Neural cell (in vitro differentiated cells): ENCODE measurements around the gene RAB6A. TPM values are rescaled to one million over a fixed set of nuclear protein-coding genes. Genes with fewer than 3 reads are reported as not detected.

Experiments
- H2AFZ ChIP-seq: fragments of 200-600, 300-800 bp; sonication (generic), shearing (Covaris generic); 2 replicates; pipeline ENCODE4 v1.6.0; 2014; ENCODE audit warnings: low read depth, mild to moderate bottlenecking, antibody characterized with exemption, low read length, moderate library complexity
- H3F3A ChIP-seq: fragments of 200-600 bp; shearing (Covaris generic); 2 replicates; pipeline ENCODE4 v1.6.1; 2016; ENCODE audit warnings: mild to moderate bottlenecking, moderate library complexity, mixed read lengths, antibody characterized with exemption, low read length; ENCODE audit not compliant: insufficient read depth, poor library complexity, severe bottlenecking
- H3K27ac ChIP-seq: fragments of 200-600, 300-800 bp; sonication (generic), shearing (Covaris generic); 2 replicates; pipeline ENCODE4 v1.5.1; 2014; ENCODE audit warnings: mild to moderate bottlenecking, low read length, moderate library complexity
- H3K27me3 ChIP-seq: fragments of 300-800, 200-600 bp; sonication (generic), shearing (Covaris generic); 2 replicates; pipeline ENCODE4 v1.6.0; 2014; ENCODE audit warnings: mild to moderate bottlenecking, low read depth, low read length, moderate library complexity; ENCODE audit not compliant: insufficient read depth
- H3K36me3 ChIP-seq: fragments of 300-800, 200-600 bp; sonication (generic), shearing (Covaris generic); 2 replicates; pipeline ENCODE4 v1.5.1; 2014; ENCODE audit warnings: mild to moderate bottlenecking, antibody characterized with exemption, low read length, moderate library complexity; ENCODE audit not compliant: insufficient read depth
- H3K4me2 ChIP-seq: fragments of 300-800, 200-600 bp; sonication (generic), shearing (Covaris generic); 2 replicates; pipeline ENCODE4 v1.6.0; 2014; ENCODE audit warnings: mild to moderate bottlenecking, low read length
- H3K4me3 ChIP-seq: fragments of 300-800, 200-600 bp; sonication (generic), shearing (Covaris generic); 2 replicates; pipeline ENCODE4 v1.5.1; 2014; ENCODE audit warnings: mild to moderate bottlenecking, low read length, moderate library complexity
- H3K79me2 ChIP-seq: fragments of 200-600 bp; shearing (Covaris generic); replicated peaks from 2 replicates; pipeline ENCODE4 v1.6.0; 2014; ENCODE audit warnings: mild to moderate bottlenecking, low read length, moderate library complexity; ENCODE audit not compliant: insufficient read depth
- H3K9ac ChIP-seq: fragments of 300-800, 200-600 bp; sonication (generic), shearing (Covaris generic); 2 replicates; pipeline ENCODE4 v1.6.1; 2016; ENCODE audit warnings: mild to moderate bottlenecking, low read length, mixed read lengths
- H3K9me2 ChIP-seq: fragments of 200-600 bp; shearing (Covaris generic); 2 replicates; pipeline ENCODE4 v1.6.1; 2016; ENCODE audit warnings: mild to moderate bottlenecking, low read length, mixed read lengths; ENCODE audit not compliant: insufficient read depth
- H3K9me3 ChIP-seq: fragments of 200-600, 300-800 bp; sonication (generic), shearing (Covaris generic); 2 replicates; pipeline ENCODE4 v1.6.1; 2016; ENCODE audit warnings: mild to moderate bottlenecking, mixed run types, low read length, moderate library complexity, mixed read lengths
- H4K20me1 ChIP-seq: fragments of 200-600 bp; shearing (Covaris generic); 2 replicates; pipeline ENCODE4 v1.6.1; 2016; ENCODE audit warnings: mild to moderate bottlenecking, mixed run types; ENCODE audit not compliant: insufficient read depth
- EP300 ChIP-seq: fragments of 450-650 bp; conservative IDR thresholded peaks from 2 replicates; pipeline ENCODE4 v1.6.1; 2014; ENCODE audit warnings: antibody characterized with exemption, mild to moderate bottlenecking, moderate library complexity; ENCODE audit not compliant: poor library complexity, severe bottlenecking
- EZH2 ChIP-seq: fragments of 200-600, 300-800 bp; shearing (Covaris generic), sonication (generic); IDR thresholded peaks from 2 replicates; pipeline ENCODE4 v1.6.1; 2014; ENCODE audit warnings: antibody characterized with exemption, low read length, borderline replicate concordance, mild to moderate bottlenecking; ENCODE audit not compliant: insufficient read depth, poor library complexity, severe bottlenecking
- MXI1 ChIP-seq: fragments of 450-650 bp; conservative IDR thresholded peaks from 2 replicates; pipeline ENCODE4 v1.6.1; 2014; ENCODE audit warnings: antibody characterized with exemption, mild to moderate bottlenecking; ENCODE audit not compliant: poor library complexity, severe bottlenecking
- POLR2AphosphoS5 ChIP-seq: IDR thresholded peaks from 2 replicates; pipeline ENCODE4 v1.6.1; 2012
- RAD21 ChIP-seq: fragments of 450-650 bp; conservative IDR thresholded peaks from 2 replicates; pipeline ENCODE4 v1.6.1; 2014; ENCODE audit warnings: antibody characterized with exemption, mild to moderate bottlenecking, moderate library complexity
- SMC3 ChIP-seq: fragments of 450-650 bp; conservative IDR thresholded peaks from 2 replicates; pipeline ENCODE4 v1.6.1; 2014; ENCODE audit warnings: antibody characterized with exemption, mild to moderate bottlenecking, moderate library complexity; ENCODE audit not compliant: poor library complexity
- TAF1 ChIP-seq: IDR thresholded peaks from 2 replicates; pipeline ENCODE4 v1.6.1; 2012; ENCODE audit warnings: low read depth
- polyA plus RNA-seq: library from polyadenylated mRNA; depleted of rRNA; stranded (reverse); fragments of >200 nt; gene quantifications from 2 replicates; pipeline ENCODE4 v1.2.3, GENCODE V29; 2014
- TF ChIP-seq, protein P1 (sequence below): fragments of 450-650 bp; IDR thresholded peaks from 2 replicates; pipeline ENCODE4 v1.5.1; 2014; ENCODE audit warnings: antibody characterized with exemption, mild to moderate bottlenecking, moderate library complexity; ENCODE audit not compliant: poor library complexity, severe bottlenecking
- TF ChIP-seq, protein P2 (sequence below): IDR thresholded peaks from 2 replicates; pipeline ENCODE4 v1.6.1; 2012; ENCODE audit warnings: borderline replicate concordance

Gene RAB6A
- polyA plus RNA-seq, 1 donor from 2014 or later: 155 TPM

DNA sequence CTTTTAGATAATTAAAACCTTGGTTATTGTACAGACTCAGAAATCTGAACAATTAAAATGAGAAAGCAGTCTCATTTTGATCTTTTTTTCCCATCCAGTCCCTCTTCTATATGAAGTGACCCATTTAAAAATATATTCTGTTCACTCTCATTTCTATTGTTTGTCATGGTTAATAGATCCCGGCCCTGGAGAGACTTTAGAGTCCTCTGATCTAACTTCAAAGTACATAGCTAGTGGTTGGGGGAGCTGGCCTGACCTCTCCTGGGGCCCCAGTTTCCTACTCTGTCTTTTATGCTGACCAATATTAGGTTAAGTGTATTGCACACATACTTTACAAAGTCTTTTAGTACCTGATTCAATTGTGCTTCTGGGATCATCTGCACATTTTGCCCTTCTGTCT lies 40.3 kb upstream of the RAB6A start:
- Histone ChIP-seq H3K27me3 (no peaks in the 10 kb centered on the region), H3K36me3 (no peaks in the 10 kb centered on the region), H3K4me3 (no peak overlapping the region), H3K27ac (no peak overlapping the region), H3K9me3 (no peaks in the 10 kb centered on the region), H4K20me1 (no peaks in the 10 kb centered on the region), H3K9ac (no peak overlapping the region), H3K4me2 (no peak overlapping the region), H3F3A (no peaks in the 10 kb centered on the region), H2AFZ (no peak overlapping the region), H3K9me2 (no peaks in the 10 kb centered on the region), H3K79me2 (no peaks in the 10 kb centered on the region)
- no peak for TF ChIP-seq EZH2
- no peak for TF ChIP-seq EP300
- no peak for TF ChIP-seq TAF1
- TF ChIP-seq MXI1: no peak
- TF ChIP-seq RAD21: no peak
- TF ChIP-seq, protein P1, sequence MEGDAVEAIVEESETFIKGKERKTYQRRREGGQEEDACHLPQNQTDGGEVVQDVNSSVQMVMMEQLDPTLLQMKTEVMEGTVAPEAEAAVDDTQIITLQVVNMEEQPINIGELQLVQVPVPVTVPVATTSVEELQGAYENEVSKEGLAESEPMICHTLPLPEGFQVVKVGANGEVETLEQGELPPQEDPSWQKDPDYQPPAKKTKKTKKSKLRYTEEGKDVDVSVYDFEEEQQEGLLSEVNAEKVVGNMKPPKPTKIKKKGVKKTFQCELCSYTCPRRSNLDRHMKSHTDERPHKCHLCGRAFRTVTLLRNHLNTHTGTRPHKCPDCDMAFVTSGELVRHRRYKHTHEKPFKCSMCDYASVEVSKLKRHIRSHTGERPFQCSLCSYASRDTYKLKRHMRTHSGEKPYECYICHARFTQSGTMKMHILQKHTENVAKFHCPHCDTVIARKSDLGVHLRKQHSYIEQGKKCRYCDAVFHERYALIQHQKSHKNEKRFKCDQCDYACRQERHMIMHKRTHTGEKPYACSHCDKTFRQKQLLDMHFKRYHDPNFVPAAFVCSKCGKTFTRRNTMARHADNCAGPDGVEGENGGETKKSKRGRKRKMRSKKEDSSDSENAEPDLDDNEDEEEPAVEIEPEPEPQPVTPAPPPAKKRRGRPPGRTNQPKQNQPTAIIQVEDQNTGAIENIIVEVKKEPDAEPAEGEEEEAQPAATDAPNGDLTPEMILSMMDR: no peak
- TF ChIP-seq SMC3: no peak
- no peak for TF ChIP-seq POLR2AphosphoS5
- TF ChIP-seq, protein P2, sequence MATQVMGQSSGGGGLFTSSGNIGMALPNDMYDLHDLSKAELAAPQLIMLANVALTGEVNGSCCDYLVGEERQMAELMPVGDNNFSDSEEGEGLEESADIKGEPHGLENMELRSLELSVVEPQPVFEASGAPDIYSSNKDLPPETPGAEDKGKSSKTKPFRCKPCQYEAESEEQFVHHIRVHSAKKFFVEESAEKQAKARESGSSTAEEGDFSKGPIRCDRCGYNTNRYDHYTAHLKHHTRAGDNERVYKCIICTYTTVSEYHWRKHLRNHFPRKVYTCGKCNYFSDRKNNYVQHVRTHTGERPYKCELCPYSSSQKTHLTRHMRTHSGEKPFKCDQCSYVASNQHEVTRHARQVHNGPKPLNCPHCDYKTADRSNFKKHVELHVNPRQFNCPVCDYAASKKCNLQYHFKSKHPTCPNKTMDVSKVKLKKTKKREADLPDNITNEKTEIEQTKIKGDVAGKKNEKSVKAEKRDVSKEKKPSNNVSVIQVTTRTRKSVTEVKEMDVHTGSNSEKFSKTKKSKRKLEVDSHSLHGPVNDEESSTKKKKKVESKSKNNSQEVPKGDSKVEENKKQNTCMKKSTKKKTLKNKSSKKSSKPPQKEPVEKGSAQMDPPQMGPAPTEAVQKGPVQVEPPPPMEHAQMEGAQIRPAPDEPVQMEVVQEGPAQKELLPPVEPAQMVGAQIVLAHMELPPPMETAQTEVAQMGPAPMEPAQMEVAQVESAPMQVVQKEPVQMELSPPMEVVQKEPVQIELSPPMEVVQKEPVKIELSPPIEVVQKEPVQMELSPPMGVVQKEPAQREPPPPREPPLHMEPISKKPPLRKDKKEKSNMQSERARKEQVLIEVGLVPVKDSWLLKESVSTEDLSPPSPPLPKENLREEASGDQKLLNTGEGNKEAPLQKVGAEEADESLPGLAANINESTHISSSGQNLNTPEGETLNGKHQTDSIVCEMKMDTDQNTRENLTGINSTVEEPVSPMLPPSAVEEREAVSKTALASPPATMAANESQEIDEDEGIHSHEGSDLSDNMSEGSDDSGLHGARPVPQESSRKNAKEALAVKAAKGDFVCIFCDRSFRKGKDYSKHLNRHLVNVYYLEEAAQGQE: no peak

DNA sequence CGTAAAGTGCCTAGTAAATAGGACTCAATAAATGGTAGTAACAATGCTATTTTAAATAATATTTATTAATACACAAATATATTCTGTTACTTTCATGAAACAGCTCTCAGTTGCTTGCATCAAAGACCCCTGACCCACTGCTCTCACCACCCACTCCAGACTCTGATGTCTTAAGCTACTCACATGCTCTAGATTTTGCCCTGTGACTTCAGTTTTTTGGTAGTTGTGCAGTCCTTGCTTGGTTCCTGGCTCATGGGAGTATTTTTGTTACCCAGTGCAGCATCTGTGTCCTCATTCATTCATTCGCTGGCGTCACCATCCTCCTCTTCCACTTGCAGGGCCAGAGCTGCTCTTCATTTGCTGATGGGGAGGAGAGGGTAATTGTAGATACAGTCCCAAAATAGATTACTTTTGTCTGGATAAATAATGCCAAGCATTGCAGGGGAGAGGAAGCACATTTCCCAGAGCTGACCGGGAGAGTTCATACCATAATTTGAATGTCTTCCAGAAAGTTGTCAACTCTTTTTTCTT lies 39.5 kb upstream of the RAB6A start:
- no peak overlapping the region for H2AFZ ChIP-seq
- no peak overlapping the region for H3K4me2 ChIP-seq
- H3K4me3 ChIP-seq: no peak overlapping the region
- no peaks in the 10 kb centered on the region for H3K79me2 ChIP-seq
- H3K9ac ChIP-seq: no peak overlapping the region
- no peaks in the 10 kb centered on the region for H3K9me3 ChIP-seq
- TF ChIP-seq RAD21 (no peak), EZH2 (no peak), TAF1 (no peak), MXI1 (no peak)
- TF ChIP-seq, protein P2: no peak
- TF ChIP-seq, protein P1: no peak
- no peaks in the 10 kb centered on the region for H3K27me3 ChIP-seq
- H3K27ac ChIP-seq: no peak overlapping the region
- H3K9me2 ChIP-seq: no peaks in the 10 kb centered on the region
- H4K20me1 ChIP-seq: no peaks in the 10 kb centered on the region
- no peaks in the 10 kb centered on the region for H3F3A ChIP-seq
- H3K36me3 ChIP-seq: no peaks in the 10 kb centered on the region
